Transverse colon (tissue), 3 donors: ENCODE results near the gene HOXA2.

Source experiments
- EP300 ChIP-seq: sonication (generic); formaldehyde crosslinking; IDR thresholded peaks from one replicate; pipeline ENCODE4 v1.6.1; 2017; ENCODE audit warnings: antibody characterized with exemption, low read depth
- POLR2A ChIP-seq: fragments of 450-650 bp; IDR thresholded peaks from one replicate; pipeline ENCODE4 v1.6.1; 2016; ENCODE audit warnings: antibody characterized with exemption, mild to moderate bottlenecking, moderate library complexity
- TF ChIP-seq, protein P1 (sequence below), 5 experiments: fragments of 200-600 bp in 3 of 5; fragments of 450-650 bp in 2 of 5; sonication (generic) in 3 of 5; IDR thresholded peaks; 1 replicate in 2 of 5; 2 replicates in 3 of 5; pipeline ENCODE4 v1.5.1; 2016 to 2017; ENCODE audit warnings: antibody characterized with exemption in 5 of 5, inconsistent platforms in 3 of 5, mild to moderate bottlenecking in 2 of 5, moderate library complexity in 1 of 5

DNA sequence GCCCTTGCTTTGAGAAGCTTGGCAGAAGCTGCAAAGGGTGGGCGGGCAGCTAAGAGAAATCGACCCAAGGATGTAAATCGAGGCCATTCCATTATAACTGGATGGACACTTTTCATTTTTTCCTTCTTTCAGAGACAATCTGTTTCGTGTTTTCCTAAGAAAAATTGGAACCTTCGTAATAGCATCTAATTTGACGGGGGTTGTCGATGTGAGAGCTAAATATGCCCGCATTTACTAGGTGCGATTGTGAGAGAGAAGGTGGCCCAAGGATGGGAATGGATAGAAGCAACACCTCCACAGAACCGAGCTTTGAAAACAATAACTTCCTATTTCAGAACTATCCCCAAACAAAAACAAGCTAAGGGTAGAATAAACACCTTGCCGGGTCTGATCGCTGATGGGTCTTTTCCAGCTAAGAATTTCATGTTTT is 28.9 kb upstream of the HOXA2 start:
- TF ChIP-seq POLR2A (no peak), EP300 (no peak)
- TF ChIP-seq, protein P1, sequence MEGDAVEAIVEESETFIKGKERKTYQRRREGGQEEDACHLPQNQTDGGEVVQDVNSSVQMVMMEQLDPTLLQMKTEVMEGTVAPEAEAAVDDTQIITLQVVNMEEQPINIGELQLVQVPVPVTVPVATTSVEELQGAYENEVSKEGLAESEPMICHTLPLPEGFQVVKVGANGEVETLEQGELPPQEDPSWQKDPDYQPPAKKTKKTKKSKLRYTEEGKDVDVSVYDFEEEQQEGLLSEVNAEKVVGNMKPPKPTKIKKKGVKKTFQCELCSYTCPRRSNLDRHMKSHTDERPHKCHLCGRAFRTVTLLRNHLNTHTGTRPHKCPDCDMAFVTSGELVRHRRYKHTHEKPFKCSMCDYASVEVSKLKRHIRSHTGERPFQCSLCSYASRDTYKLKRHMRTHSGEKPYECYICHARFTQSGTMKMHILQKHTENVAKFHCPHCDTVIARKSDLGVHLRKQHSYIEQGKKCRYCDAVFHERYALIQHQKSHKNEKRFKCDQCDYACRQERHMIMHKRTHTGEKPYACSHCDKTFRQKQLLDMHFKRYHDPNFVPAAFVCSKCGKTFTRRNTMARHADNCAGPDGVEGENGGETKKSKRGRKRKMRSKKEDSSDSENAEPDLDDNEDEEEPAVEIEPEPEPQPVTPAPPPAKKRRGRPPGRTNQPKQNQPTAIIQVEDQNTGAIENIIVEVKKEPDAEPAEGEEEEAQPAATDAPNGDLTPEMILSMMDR (IDR thresholded peaks at IDR 0.05), result no peak
